Muscle layer of duodenum (tissue), 2 donors: Measurements from ENCODE around the gene CALR3.
"Not testable (repeated sequence)": the region's sequence is repeated elsewhere in the genome, so short reads cannot be mapped to it uniquely, and the experiment has no call there.

ENCODE experiments used
- H3K27ac ChIP-seq: one replicate; pipeline ENCODE4 v1.7.0; 2013; ENCODE audit warnings: mild to moderate bottlenecking, low read length
- H3K27me3 ChIP-seq: one replicate; pipeline ENCODE4 v1.7.0; 2013; ENCODE audit warnings: low read depth, mild to moderate bottlenecking, control low read depth, low read length
- H3K36me3 ChIP-seq, 2 donors: one replicate each; pipeline ENCODE4 v1.7.0; 2013; ENCODE audit warnings: low read length in 2 of 2, control low read depth in 1 of 2, mild to moderate bottlenecking in 1 of 2; ENCODE audit not compliant: insufficient read depth in 2 of 2, control insufficient read depth in 1 of 2
- H3K4me1 ChIP-seq, 2 donors: one replicate each; pipeline ENCODE4 v1.7.0; 2013; ENCODE audit warnings: low read length in 2 of 2, mild to moderate bottlenecking in 2 of 2, control low read depth in 1 of 2, moderate library complexity in 1 of 2; ENCODE audit not compliant: insufficient read depth in 2 of 2, control insufficient read depth in 1 of 2
- H3K4me3 ChIP-seq, 2 donors: one replicate each; pipeline ENCODE4 v1.7.0; 2013; ENCODE audit warnings: low read length in 2 of 2, low read depth in 1 of 2, mild to moderate bottlenecking in 1 of 2
- H3K9me3 ChIP-seq, 2 donors: one replicate each; pipeline ENCODE4 v1.7.0; 2013; ENCODE audit warnings: low read length in 2 of 2, control low read depth in 1 of 2, mild to moderate bottlenecking in 1 of 2; ENCODE audit not compliant: control insufficient read depth in 1 of 2
- donor health status: healthy.

CALR3 gene

GRCh38 chr19:16449330-16449961 lies 46.5 kb downstream of the CALR3 start:
- Histone ChIP-seq H3K9me3 (no peaks in the 10 kb centered on the region), H3K4me3 (no peak overlapping the region), H3K4me1 (peaks cover 12 to 32% of the 10 kb centered on the region in 2 donors), H3K27me3 (no peaks in the 10 kb centered on the region), H3K27ac (no peak overlapping the region), H3K36me3 (no peaks in the 10 kb centered on the region)

DNA sequence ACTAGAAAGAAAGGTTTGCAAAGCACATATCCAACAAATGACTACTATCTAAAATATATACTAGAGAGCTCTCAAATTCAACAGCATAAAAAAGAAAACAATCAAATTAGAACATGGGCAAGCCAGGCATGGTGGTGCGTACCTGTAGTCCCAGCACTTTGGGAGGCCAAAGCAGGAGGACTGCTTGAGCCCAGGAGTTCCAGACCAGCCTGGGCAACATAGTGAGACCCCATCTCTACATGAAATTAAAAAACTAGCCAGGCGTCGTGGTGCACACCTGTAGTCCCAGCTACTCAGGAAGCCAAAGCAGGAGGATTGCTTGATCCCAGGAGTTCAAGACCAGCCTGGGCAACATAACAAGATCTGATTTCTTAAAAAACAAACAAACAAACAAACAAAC lies 47.1 kb downstream of the CALR3 start:
- not testable (repeated sequence) for H3K9me3 ChIP-seq, H3K27ac ChIP-seq, H3K36me3 ChIP-seq, H3K27me3 ChIP-seq, H3K4me3 ChIP-seq
- peaks cover 12 to 26% of the 10 kb centered on the region in 2 donors for H3K4me1 ChIP-seq

GRCh38 chr19:16446724-16447368 lies 49.1 kb downstream of the CALR3 start:
- H3K9me3 ChIP-seq = no peaks in the 10 kb centered on the region
- peaks cover 12 to 33% of the 10 kb centered on the region in 2 donors for H3K4me1 ChIP-seq
- H3K36me3 ChIP-seq = no peaks in the 10 kb centered on the region
- no peaks in the 10 kb centered on the region for H3K27me3 ChIP-seq
- H3K27ac ChIP-seq = peak overlapping the region; percentile 37
- no peak overlapping the region for H3K4me3 ChIP-seq

DNA sequence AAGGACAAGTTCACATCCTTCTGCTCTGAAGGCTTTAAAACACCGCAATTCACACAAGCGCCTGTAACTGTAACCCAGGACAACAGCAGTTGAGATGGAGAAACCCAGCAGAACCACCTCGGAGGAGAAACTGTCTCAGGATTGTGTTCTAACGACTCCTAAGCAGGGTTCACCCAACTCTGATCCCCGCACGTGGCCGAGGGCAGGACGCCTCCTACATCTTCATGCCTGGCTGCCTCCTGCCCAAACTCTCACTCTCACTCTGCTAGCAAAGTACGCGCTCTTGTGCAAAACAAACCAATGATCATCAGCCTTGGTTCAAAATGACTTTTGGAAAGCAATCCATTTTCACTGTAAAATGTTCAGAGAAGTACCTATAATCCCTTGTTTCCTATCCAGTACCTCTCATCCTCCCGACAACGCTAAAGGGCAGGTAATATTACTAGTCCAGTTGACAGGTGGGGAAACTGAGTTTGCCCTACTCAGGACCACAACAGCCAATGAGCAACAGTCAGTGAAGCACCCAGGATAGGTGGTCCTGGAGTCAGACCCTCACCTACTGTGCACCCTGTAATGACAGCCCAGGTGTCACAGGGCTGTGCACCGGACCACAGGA lies 49.8 kb downstream of the CALR3 start:
- Histone ChIP-seq H3K27me3 (no peaks in the 10 kb centered on the region), H3K4me1 (peaks cover 12 to 37% of the 10 kb centered on the region in 2 donors), H3K36me3 (no peaks in the 10 kb centered on the region), H3K9me3 (no peaks in the 10 kb centered on the region), H3K4me3 (no peak overlapping the region), H3K27ac (peak overlapping the region; percentile 3)

DNA sequence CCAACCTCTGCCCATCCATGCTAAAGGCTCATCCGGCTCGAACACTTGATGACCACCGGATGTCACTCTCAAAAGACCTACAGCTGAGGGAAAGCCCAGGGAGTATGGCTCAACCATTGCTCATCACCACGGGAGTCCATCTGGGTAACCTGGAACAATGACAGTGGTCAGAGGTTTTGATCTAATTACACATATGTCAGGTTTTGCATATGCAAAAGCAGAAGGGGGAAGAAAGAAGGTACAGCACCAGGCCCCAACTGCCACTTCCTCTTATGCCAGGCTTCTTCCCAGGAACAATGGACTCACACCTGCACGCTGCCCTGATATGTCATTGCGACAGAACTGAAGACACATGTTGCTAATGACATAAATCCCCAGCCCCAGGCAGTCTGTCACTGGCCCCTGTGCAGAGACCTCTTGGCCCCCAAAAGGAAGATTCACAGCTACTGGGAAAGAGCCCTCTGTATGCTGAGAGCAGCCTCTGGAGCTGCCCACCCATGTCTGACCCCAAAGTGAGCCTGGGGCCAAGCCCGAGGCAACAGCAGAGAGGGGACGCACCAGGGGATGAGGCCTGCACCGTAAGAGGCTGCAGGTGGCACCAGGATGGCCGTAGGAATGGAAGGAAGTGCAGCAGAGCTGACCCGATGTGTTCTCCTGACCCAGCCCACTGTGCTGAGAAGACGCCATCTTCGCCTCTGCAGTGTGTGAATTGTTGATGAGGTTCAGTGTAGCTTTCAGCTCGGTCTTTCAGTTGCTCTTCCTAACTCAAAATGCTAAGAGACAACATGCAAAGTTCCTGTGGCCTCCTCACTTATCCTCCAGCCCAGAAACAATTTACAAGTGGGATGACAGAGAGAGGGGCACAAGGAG lies 50.5 kb downstream of the CALR3 start:
- Histone ChIP-seq H3K36me3 (peaks cover 0 to 6% of the 10 kb centered on the region in 2 donors), H3K4me3 (no peak overlapping the region), H3K27ac (no peak overlapping the region), H3K4me1 (peaks cover 12 to 41% of the 10 kb centered on the region in 2 donors), H3K27me3 (no peaks in the 10 kb centered on the region), H3K9me3 (no peaks in the 10 kb centered on the region)

- peaks cover 3 to 6% of the 10 kb centered on the region in 2 donors for H3K36me3 ChIP-seq
- H3K4me1 ChIP-seq = peaks cover 12 to 41% of the 10 kb centered on the region in 2 donors
- no peaks in the 10 kb centered on the region for H3K9me3 ChIP-seq
- no peaks in the 10 kb centered on the region for H3K27me3 ChIP-seq
- H3K4me3 ChIP-seq = no peak overlapping the region
- no peak overlapping the region for H3K27ac ChIP-seq
Measured at GRCh38 chr19:16444269-16444600, 51.7 kb downstream of the CALR3 start.

GRCh38 chr19:16442386-16443276 lies 53.3 kb downstream of the CALR3 start:
- Histone ChIP-seq H3K27ac (no peak overlapping the region), H3K36me3 (peaks cover 3 to 8% of the 10 kb centered on the region in 2 donors), H3K9me3 (no peaks in the 10 kb centered on the region), H3K27me3 (no peaks in the 10 kb centered on the region), H3K4me1 (peaks cover 12 to 40% of the 10 kb centered on the region in 2 donors), H3K4me3 (no peak overlapping the region)

DNA sequence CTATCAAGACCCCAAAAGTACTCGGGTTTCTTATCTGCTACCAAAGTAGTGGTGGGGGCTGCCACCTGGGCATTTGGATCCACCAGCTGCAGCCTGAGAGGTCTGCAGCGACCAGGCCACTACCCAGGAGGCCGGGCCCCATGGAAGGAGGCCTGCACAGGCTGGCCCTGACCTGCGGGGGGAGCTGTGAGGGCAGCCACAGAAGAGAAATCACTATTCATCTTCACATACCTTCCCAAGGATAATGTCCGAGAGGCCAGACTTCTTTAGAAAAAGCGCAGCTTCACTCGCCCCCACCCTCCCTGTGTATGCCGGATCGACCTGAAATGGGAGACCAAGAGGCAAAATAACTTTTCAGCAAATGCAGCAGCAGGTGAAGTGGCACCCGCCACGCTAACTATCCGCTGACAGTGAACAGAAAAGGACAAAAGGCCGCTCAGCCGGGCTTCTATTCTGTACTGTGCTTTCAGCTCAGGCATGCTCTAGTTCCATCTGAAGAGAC lies 54.3 kb downstream of the CALR3 start:
- Histone ChIP-seq H3K9me3 (no peaks in the 10 kb centered on the region), H3K36me3 (peaks cover 3 to 16% of the 10 kb centered on the region in 2 donors), H3K4me1 (peaks cover 11 to 33% of the 10 kb centered on the region in 2 donors), H3K27ac (no peak overlapping the region), H3K4me3 (no peak overlapping the region), H3K27me3 (no peaks in the 10 kb centered on the region)

DNA sequence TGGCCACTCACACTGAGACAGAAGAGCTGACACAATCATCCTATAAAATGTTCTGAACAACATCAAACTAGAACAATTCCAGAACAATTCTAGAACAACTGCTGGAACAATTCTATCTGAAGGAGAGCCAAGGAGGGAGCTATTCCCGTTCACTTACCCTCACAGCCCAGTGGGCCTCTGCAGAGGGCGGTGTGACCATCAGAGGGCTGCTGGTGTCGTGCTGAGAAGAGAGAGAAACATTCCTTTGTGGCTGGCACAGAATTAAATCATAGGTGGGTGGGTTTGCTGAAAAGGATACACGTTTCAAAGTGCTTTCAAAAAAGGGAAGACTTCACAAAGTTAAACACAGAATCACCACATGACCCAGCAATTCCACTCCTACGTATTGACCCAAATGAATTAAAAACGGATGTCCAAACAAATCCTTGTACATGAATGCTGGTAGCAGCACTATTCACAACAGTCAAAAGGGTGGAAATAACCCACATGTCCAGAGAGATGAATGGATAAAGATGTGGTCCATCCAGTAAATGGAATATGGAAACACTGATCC lies 59.1 kb downstream of the CALR3 start:
- Histone ChIP-seq H3K4me3 (no peak overlapping the region), H3K36me3 (peaks cover 3 to 23% of the 10 kb centered on the region in 2 donors), H3K27ac (no peak overlapping the region), H3K27me3 (no peaks in the 10 kb centered on the region), H3K9me3 (no peaks in the 10 kb centered on the region), H3K4me1 (peaks cover 4 to 29% of the 10 kb centered on the region in 2 donors)

GRCh38 chr19:16435999-16436650 lies 59.8 kb downstream of the CALR3 start:
- Histone ChIP-seq H3K4me3 (no peak overlapping the region), H3K9me3 (no peaks in the 10 kb centered on the region), H3K27ac (peak overlapping the region; percentile 72), H3K36me3 (peaks cover 8 to 30% of the 10 kb centered on the region in 2 donors), H3K4me1 (peaks cover 4 to 25% of the 10 kb centered on the region in 2 donors), H3K27me3 (no peaks in the 10 kb centered on the region)
